WTC11 (cell line): ENCODE measurements around the gene CISD2. TPM values are rescaled to one million over a fixed set of nuclear protein-coding genes. Genes with fewer than 3 reads are reported as not detected.
"Not testable (repeated sequence)": the region's sequence is repeated elsewhere in the genome, so short reads cannot be mapped to it uniquely, and the experiment has no call there.

Source experiments
- ATAC-seq: fragments of 200-7000 bp; cut with Tn5 transposase; 2 replicates; pipeline ENCODE4 v1.10.0; 2021; ENCODE audit warnings: mild to moderate bottlenecking, moderate library complexity
- CTCF ChIA-PET: fragments of 300-600 bp; sonication (Branson Sonifier 250); formaldehyde crosslinking; loops from one replicate; lab custom pipeline; 2021; ENCODE audit warnings: antibody characterized with exemption; lab: Charles Lee
- POLR2A ChIA-PET: fragments of 350-600 bp; sonication (Branson Sonifier 250); formaldehyde crosslinking; loops from one replicate; lab custom pipeline; 2021; ENCODE audit warnings: antibody characterized with exemption; lab: Charles Lee
- DNase-seq: peaks from one replicate; pipeline ENCODE4 v3.0.0; 2021; ENCODE audit warnings: low spot score
- H3K27ac Mint-ChIP-seq: 2 replicates; pipeline ENCODE4 v1.8.0; 2021; ENCODE audit warnings: mixed read lengths
- H3K27me3 Mint-ChIP-seq: 2 replicates; pipeline ENCODE4 v1.8.0; 2021; ENCODE audit warnings: low read depth, mild to moderate bottlenecking, moderate library complexity, mixed read lengths
- H3K36me3 Mint-ChIP-seq: 2 replicates; pipeline ENCODE4 v1.8.0; 2021; ENCODE audit warnings: mixed read lengths
- H3K4me1 Mint-ChIP-seq: 2 replicates; pipeline ENCODE4 v1.8.0; 2022; ENCODE audit warnings: mixed read lengths
- H3K4me3 Mint-ChIP-seq: 2 replicates; pipeline ENCODE4 v1.8.0; 2021; ENCODE audit warnings: mild to moderate bottlenecking, moderate library complexity, mixed read lengths
- H3K9me3 Mint-ChIP-seq: 2 replicates; pipeline ENCODE4 v1.8.0; 2021; ENCODE audit warnings: mixed read lengths
- AFF4 ChIP-seq: sonication (generic); formaldehyde crosslinking; IDR thresholded peaks from 2 replicates; pipeline ENCODE4 v1.8.1; 2023; ENCODE audit warnings: mild to moderate bottlenecking, missing genetic modification reagents, borderline replicate concordance
- CREB1 ChIP-seq: sonication (generic); formaldehyde crosslinking; IDR thresholded peaks from 2 replicates; pipeline ENCODE4 v1.8.0; 2023; ENCODE audit warnings: mild to moderate bottlenecking, missing genetic modification reagents
- ETV6 ChIP-seq: sonication (generic); formaldehyde crosslinking; IDR thresholded peaks from 2 replicates; pipeline ENCODE4 v1.8.1; 2022; ENCODE audit warnings: mild to moderate bottlenecking, missing genetic modification reagents
- FOXP1 ChIP-seq: sonication (generic); formaldehyde crosslinking; IDR thresholded peaks from 2 replicates; pipeline ENCODE4 v1.8.0; 2022; ENCODE audit warnings: missing genetic modification reagents, mild to moderate bottlenecking, moderate library complexity, borderline replicate concordance
- GTF2I ChIP-seq: fragments of 250-450 bp; sonication (Bioruptor Pico); conservative IDR thresholded peaks from 2 replicates; pipeline ENCODE4 v1.4.0; 2021; ENCODE audit warnings: mild to moderate bottlenecking
- JUN ChIP-seq: sonication (generic); formaldehyde crosslinking; IDR thresholded peaks from 2 replicates; pipeline ENCODE4 v1.8.0; 2023; ENCODE audit warnings: mild to moderate bottlenecking, missing genetic modification reagents
- KAT7 ChIP-seq: sonication (generic); formaldehyde crosslinking; IDR thresholded peaks from 2 replicates; pipeline ENCODE4 v1.8.1; 2023; ENCODE audit warnings: missing genetic modification reagents, mild to moderate bottlenecking, borderline replicate concordance
- MXD4 ChIP-seq: fragments of 250-450 bp; sonication (Bioruptor Pico); IDR thresholded peaks from 2 replicates; pipeline ENCODE4 v1.8.0; 2021; ENCODE audit warnings: mild to moderate bottlenecking, moderate library complexity, borderline replicate concordance
- NFATC4 ChIP-seq: fragments of 250-450 bp; sonication (Bioruptor Pico); IDR thresholded peaks from 2 replicates; pipeline ENCODE4 v1.9.0; 2021; ENCODE audit warnings: mild to moderate bottlenecking
- ZNF121 ChIP-seq: sonication (generic); formaldehyde crosslinking; IDR thresholded peaks from 2 replicates; pipeline ENCODE4 v1.8.0; 2023; ENCODE audit warnings: missing genetic modification reagents
- ZNF138 ChIP-seq: sonication (generic); formaldehyde crosslinking; conservative IDR thresholded peaks from 2 replicates; pipeline ENCODE4 v1.8.1; 2022; ENCODE audit warnings: mild to moderate bottlenecking, moderate library complexity, missing genetic modification reagents
- ZNF219 ChIP-seq: sonication (generic); formaldehyde crosslinking; IDR thresholded peaks from 2 replicates; pipeline ENCODE4 v1.8.0; 2023; ENCODE audit warnings: missing genetic modification reagents, mild to moderate bottlenecking, borderline replicate concordance
- ZNF396 ChIP-seq: fragments of 250-450 bp; sonication (Bioruptor Pico); IDR thresholded peaks from 2 replicates; pipeline ENCODE4 v1.8.0; 2021; ENCODE audit warnings: mild to moderate bottlenecking, moderate library complexity, borderline replicate concordance
- total RNA-seq: library from RNA; stranded (reverse); gene quantifications from 3 replicates; pipeline ENCODE4 v1.2.3, GENCODE V29; 2021
- TF ChIP-seq, protein P1 (sequence below): sonication (generic); formaldehyde crosslinking; IDR thresholded peaks from 2 replicates; pipeline ENCODE4 v1.8.0; 2022; ENCODE audit warnings: mild to moderate bottlenecking, missing genetic modification reagents
- TF ChIP-seq, protein P2 (sequence below): sonication (generic); formaldehyde crosslinking; IDR thresholded peaks from 2 replicates; pipeline ENCODE4 v1.8.0; 2022; ENCODE audit warnings: missing genetic modification reagents
- TF ChIP-seq, protein P3 (sequence below): sonication (generic); formaldehyde crosslinking; IDR thresholded peaks from 2 replicates; pipeline ENCODE4 v1.8.0; 2023; ENCODE audit warnings: mild to moderate bottlenecking, missing genetic modification reagents
- TF ChIP-seq, protein P4 (sequence below): fragments of 250-450 bp; sonication (Bioruptor Pico); IDR thresholded peaks from 2 replicates; pipeline ENCODE4 v1.9.0; 2021; ENCODE audit warnings: moderate library complexity, mild to moderate bottlenecking, inconsistent platforms, borderline replicate concordance

Gene CISD2
- total RNA-seq, 1 experiment from 2014 or later, result 30.0 TPM

GRCh38 chr4:102862747-102863146, 6.0 kb upstream of the CISD2 start:
- CTCF ChIA-PET, result no interaction called here
- no peak overlapping the region for H3K27ac Mint-ChIP-seq
- no peak for DNase-seq

GRCh38 chr4:102865327-102865726, 3.5 kb upstream of the CISD2 start:
- H3K4me3 Mint-ChIP-seq, DNase-seq, ATAC-seq, CTCF ChIA-PET, H3K9me3 Mint-ChIP-seq, H3K27ac Mint-ChIP-seq, H3K27me3 Mint-ChIP-seq: not testable (repeated sequence)
- POLR2A ChIA-PET, result interaction anchor here (0.7 kb wide), 1 partner anchor 37 kb away, joined by 5 read pairs; no protein-coding TSS in a partner anchor
- peaks cover 35% of the 10 kb centered on the region for H3K4me1 Mint-ChIP-seq
- peaks cover 11% of the 10 kb centered on the region for H3K36me3 Mint-ChIP-seq

More at GRCh38 chr4:102862747-102863146, 6.0 kb upstream of the CISD2 start:
- no peaks in the 10 kb centered on the region for H3K27me3 Mint-ChIP-seq
- H3K36me3 Mint-ChIP-seq, result peaks cover 28% of the 10 kb centered on the region
- TF ChIP-seq, protein P1, sequence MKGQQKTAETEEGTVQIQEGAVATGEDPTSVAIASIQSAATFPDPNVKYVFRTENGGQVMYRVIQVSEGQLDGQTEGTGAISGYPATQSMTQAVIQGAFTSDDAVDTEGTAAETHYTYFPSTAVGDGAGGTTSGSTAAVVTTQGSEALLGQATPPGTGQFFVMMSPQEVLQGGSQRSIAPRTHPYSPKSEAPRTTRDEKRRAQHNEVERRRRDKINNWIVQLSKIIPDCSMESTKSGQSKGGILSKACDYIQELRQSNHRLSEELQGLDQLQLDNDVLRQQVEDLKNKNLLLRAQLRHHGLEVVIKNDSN (CRISPR knock-in tag), result no peak
- TF ChIP-seq JUN, result no peak
- TF ChIP-seq, all 79 proteins: peak for 0
- no peak for ATAC-seq
- Mint-ChIP-seq H3K4me3 (no peak overlapping the region), H3K4me1 (peaks cover 21% of the 10 kb centered on the region), H3K9me3 (peaks cover 27% of the 10 kb centered on the region)
- POLR2A ChIA-PET, result no interaction called here

- peak overlapping the region; percentile 69 for H3K27ac Mint-ChIP-seq
- DNase-seq, result no peak
- peaks cover 8% of the 10 kb centered on the region; the same call in 1 of the 2 replicates for H3K36me3 Mint-ChIP-seq
- no peak for ATAC-seq
- no peaks in the 10 kb centered on the region for H3K27me3 Mint-ChIP-seq
- H3K4me1 Mint-ChIP-seq, result peaks cover 48% of the 10 kb centered on the region
- POLR2A ChIA-PET, result interaction anchor here (0.6 to 2.9 kb wide), 2 partner anchors 39 to 101 kb away, joined by 6 to 113 read pairs; partner anchors contain the start of gene UBE2D3
- peak overlapping the region; percentile 81 for H3K4me3 Mint-ChIP-seq
- CTCF ChIA-PET, result interaction anchor here (1.2 kb wide), 1 partner anchor 40 kb away, joined by 4 read pairs; the partner anchor contains the start of gene UBE2D3
- H3K9me3 Mint-ChIP-seq, result peaks cover 3% of the 10 kb centered on the region; the same call in 1 of the 2 replicates
- TF ChIP-seq, protein P1 (CRISPR knock-in tag), result no peak
- no peak for TF ChIP-seq ETV6 (CRISPR knock-in tag)
- TF ChIP-seq FOXP1 (CRISPR knock-in tag), result no peak
- TF ChIP-seq, protein P2, sequence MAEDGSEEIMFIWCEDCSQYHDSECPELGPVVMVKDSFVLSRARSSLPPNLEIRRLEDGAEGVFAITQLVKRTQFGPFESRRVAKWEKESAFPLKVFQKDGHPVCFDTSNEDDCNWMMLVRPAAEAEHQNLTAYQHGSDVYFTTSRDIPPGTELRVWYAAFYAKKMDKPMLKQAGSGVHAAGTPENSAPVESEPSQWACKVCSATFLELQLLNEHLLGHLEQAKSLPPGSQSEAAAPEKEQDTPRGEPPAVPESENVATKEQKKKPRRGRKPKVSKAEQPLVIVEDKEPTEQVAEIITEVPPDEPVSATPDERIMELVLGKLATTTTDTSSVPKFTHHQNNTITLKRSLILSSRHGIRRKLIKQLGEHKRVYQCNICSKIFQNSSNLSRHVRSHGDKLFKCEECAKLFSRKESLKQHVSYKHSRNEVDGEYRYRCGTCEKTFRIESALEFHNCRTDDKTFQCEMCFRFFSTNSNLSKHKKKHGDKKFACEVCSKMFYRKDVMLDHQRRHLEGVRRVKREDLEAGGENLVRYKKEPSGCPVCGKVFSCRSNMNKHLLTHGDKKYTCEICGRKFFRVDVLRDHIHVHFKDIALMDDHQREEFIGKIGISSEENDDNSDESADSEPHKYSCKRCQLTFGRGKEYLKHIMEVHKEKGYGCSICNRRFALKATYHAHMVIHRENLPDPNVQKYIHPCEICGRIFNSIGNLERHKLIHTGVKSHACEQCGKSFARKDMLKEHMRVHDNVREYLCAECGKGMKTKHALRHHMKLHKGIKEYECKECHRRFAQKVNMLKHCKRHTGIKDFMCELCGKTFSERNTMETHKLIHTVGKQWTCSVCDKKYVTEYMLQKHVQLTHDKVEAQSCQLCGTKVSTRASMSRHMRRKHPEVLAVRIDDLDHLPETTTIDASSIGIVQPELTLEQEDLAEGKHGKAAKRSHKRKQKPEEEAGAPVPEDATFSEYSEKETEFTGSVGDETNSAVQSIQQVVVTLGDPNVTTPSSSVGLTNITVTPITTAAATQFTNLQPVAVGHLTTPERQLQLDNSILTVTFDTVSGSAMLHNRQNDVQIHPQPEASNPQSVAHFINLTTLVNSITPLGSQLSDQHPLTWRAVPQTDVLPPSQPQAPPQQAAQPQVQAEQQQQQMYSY (CRISPR knock-in tag), result no peak
- TF ChIP-seq MXD4 (CRISPR knock-in tag), result no peak
- TF ChIP-seq KAT7 (CRISPR knock-in tag), result no peak
- no peak for TF ChIP-seq ZNF396
- TF ChIP-seq GTF2I (CRISPR knock-in tag), result no peak
- TF ChIP-seq ZNF219, result no peak
- TF ChIP-seq ZNF121 (CRISPR knock-in tag), result no peak
- TF ChIP-seq, protein P3, sequence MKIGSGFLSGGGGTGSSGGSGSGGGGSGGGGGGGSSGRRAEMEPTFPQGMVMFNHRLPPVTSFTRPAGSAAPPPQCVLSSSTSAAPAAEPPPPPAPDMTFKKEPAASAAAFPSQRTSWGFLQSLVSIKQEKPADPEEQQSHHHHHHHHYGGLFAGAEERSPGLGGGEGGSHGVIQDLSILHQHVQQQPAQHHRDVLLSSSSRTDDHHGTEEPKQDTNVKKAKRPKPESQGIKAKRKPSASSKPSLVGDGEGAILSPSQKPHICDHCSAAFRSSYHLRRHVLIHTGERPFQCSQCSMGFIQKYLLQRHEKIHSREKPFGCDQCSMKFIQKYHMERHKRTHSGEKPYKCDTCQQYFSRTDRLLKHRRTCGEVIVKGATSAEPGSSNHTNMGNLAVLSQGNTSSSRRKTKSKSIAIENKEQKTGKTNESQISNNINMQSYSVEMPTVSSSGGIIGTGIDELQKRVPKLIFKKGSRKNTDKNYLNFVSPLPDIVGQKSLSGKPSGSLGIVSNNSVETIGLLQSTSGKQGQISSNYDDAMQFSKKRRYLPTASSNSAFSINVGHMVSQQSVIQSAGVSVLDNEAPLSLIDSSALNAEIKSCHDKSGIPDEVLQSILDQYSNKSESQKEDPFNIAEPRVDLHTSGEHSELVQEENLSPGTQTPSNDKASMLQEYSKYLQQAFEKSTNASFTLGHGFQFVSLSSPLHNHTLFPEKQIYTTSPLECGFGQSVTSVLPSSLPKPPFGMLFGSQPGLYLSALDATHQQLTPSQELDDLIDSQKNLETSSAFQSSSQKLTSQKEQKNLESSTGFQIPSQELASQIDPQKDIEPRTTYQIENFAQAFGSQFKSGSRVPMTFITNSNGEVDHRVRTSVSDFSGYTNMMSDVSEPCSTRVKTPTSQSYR (CRISPR knock-in tag), result no peak
- TF ChIP-seq AFF4 (CRISPR knock-in tag), result no peak
- no peak for TF ChIP-seq ZNF138 (CRISPR knock-in tag)
- TF ChIP-seq CREB1 (CRISPR knock-in tag), result no peak
- no peak for TF ChIP-seq NFATC4 (CRISPR knock-in tag)
- TF ChIP-seq, protein P4, sequence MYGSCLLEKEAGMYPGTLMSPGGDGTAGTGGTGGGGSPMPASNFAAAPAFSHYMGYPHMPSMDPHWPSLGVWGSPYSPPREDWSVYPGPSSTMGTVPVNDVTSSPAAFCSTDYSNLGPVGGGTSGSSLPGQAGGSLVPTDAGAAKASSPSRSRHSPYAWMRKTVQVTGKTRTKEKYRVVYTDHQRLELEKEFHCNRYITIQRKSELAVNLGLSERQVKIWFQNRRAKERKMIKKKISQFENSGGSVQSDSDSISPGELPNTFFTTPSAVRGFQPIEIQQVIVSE (CRISPR knock-in tag), result no peak
Measured at GRCh38 chr4:102867278-102868152, 1.3 kb upstream of the CISD2 start.
